HepG2 (cell line): Measurements from ENCODE around the gene OPN1LW. TPM values are rescaled to one million over a fixed set of nuclear protein-coding genes. Genes with fewer than 3 reads are reported as not detected.

Experiments
- ATAC-seq: fragments of 200-7000 bp; cut with Tn5 transposase; 3 replicates; pipeline ENCODE4 v1.9.1; 2020; ENCODE audit warnings: mild to moderate bottlenecking, moderate library complexity
- BruUV-seq: library from RNA; stranded (reverse); fragments of 400-500 nt; replicated peaks from 2 replicates; lab custom pipeline; 2021; lab: Mats Ljungman, UMichigan
- CTCF ChIA-PET: fragments of 300-600 bp; formaldehyde crosslinking; extraction: SDS; loops from one replicate; lab custom pipeline; 2021; ENCODE audit warnings: low total read pairs, inconsistent platforms, low intra/inter-chr PET ratio; lab: Yijun Ruan, JAX
- POLR2A ChIA-PET: fragments of 350-600 bp; sonication (Branson Sonifier 250); formaldehyde crosslinking; loops from one replicate; lab custom pipeline; 2020; ENCODE audit warnings: antibody characterized with exemption, inconsistent platforms; lab: Yijun Ruan, JAX
- DNase-seq: peaks from one replicate; pipeline ENCODE4 v3.0.0-alpha.2; 2015; ENCODE audit warnings: low spot score
- FAIRE-seq: peaks from 3 replicates; lab custom pipeline; 2011; peaks lifted over from hg19 to GRCh38; lab: Jason Lieb, UNC
- H2AFZ ChIP-seq: one replicate; pipeline ENCODE4 v1.6.1; 2011; ENCODE audit warnings: low read length, inconsistent platforms
- H3K27ac ChIP-seq: fragments of 300-600 bp; 3 replicates; pipeline ENCODE4 v1.8.0; 2011; ENCODE audit warnings: mixed run types, mild to moderate bottlenecking, mixed read lengths, low read length, inconsistent platforms; ENCODE audit not compliant: insufficient read depth; ENCODE audit errors: extremely low read length
- H3K27me3 ChIP-seq, 2 experiments: fragments of 200-600 bp in 1 of 2; 2 replicates in 1 of 2; 3 replicates in 1 of 2; pipeline versions ENCODE4 v1.6.0 to v1.8.0; 2011; ENCODE audit warnings: low read length in 2 of 2, mild to moderate bottlenecking in 2 of 2, moderate library complexity in 2 of 2, inconsistent platforms in 1 of 2; ENCODE audit not compliant: insufficient read depth in 2 of 2, control insufficient read depth in 1 of 2
- H3K36me3 ChIP-seq, 2 experiments: fragments of 200-600 bp in 1 of 2; replicated peaks in 1 of 2; 2 replicates in 1 of 2; 3 replicates in 1 of 2; pipeline versions ENCODE4 v1.5.1 to v1.8.0; 2011; ENCODE audit warnings: low read length in 2 of 2, inconsistent platforms in 1 of 2; ENCODE audit not compliant: insufficient read depth in 2 of 2, control insufficient read depth in 1 of 2
- H3K4me1 ChIP-seq: 2 replicates; pipeline ENCODE4 v1.5.1; 2012; ENCODE audit warnings: low read length, inconsistent platforms; ENCODE audit not compliant: insufficient read depth
- H3K4me2 ChIP-seq: 2 replicates; pipeline ENCODE4 v1.6.0; 2011; ENCODE audit warnings: low read depth, low read length, inconsistent platforms
- H3K4me3 ChIP-seq, 3 experiments: fragments of 200-600 bp in 1 of 3; sonication (generic), shearing (Covaris generic) in 1 of 3; replicated peaks in 1 of 3; 2 replicates each; pipeline ENCODE4 v1.5.1; 2011 to 2016; ENCODE audit warnings: low read length in 3 of 3, inconsistent platforms in 2 of 3, low read depth in 2 of 3, mild to moderate bottlenecking in 2 of 3, control low read depth in 1 of 3, mixed read lengths in 1 of 3; ENCODE audit not compliant: insufficient read depth in 1 of 3
- H3K79me2 ChIP-seq: one replicate; pipeline ENCODE4 v1.6.1; 2011; ENCODE audit warnings: low read length, inconsistent platforms; ENCODE audit not compliant: insufficient read depth
- H3K9ac ChIP-seq: 2 replicates; pipeline ENCODE4 v1.6.0; 2011; ENCODE audit warnings: mild to moderate bottlenecking, low read depth, low read length, inconsistent platforms; ENCODE audit not compliant: insufficient read depth
- H3K9me3 ChIP-seq: 2 replicates; pipeline ENCODE4 v1.5.1; 2012; ENCODE audit warnings: mild to moderate bottlenecking, low read length
- H4K20me1 ChIP-seq: 2 replicates; pipeline ENCODE4 v1.6.0; 2011; ENCODE audit warnings: inconsistent platforms, mild to moderate bottlenecking, low read length, moderate library complexity; ENCODE audit not compliant: insufficient read depth
- CHD4 ChIP-seq: fragments of 200-600 bp; sonication (generic); IDR thresholded peaks from 2 replicates; pipeline ENCODE4 v1.7.0; 2017; ENCODE audit warnings: mild to moderate bottlenecking, low read length, borderline replicate concordance
- EP300 ChIP-seq, 3 experiments: sonication (generic) in 1 of 3; formaldehyde crosslinking in 1 of 3; IDR thresholded peaks; 2 replicates each; pipeline versions ENCODE4 v1.5.1 to v1.6.1; 2011 to 2020; ENCODE audit warnings: low read depth in 2 of 3, low read length in 2 of 3, borderline replicate concordance in 1 of 3, improper control_type of control experiment in 1 of 3, mild to moderate bottlenecking in 1 of 3, missing genetic modification reagents in 1 of 3, moderate library complexity in 1 of 3
- GZF1 ChIP-seq: sonication (generic); formaldehyde crosslinking; IDR thresholded peaks from 2 replicates; pipeline ENCODE4 v1.5.1; 2020; ENCODE audit warnings: mild to moderate bottlenecking, missing genetic modification reagents
- HNF4G ChIP-seq, 2 experiments: sonication (generic) in 1 of 2; formaldehyde crosslinking in 1 of 2; IDR thresholded peaks; 2 replicates each; pipeline versions ENCODE4 v1.4.0 to v1.6.1; 2011 to 2020; ENCODE audit warnings: borderline replicate concordance in 2 of 2, low read depth in 2 of 2, mild to moderate bottlenecking in 2 of 2, low read length in 1 of 2, missing genetic modification reagents in 1 of 2, moderate library complexity in 1 of 2
- JUN ChIP-seq: sonication (generic); formaldehyde crosslinking; IDR thresholded peaks from 2 replicates; pipeline ENCODE4 v1.4.0; 2020; ENCODE audit warnings: mild to moderate bottlenecking, missing genetic modification reagents
- LCORL ChIP-seq, 2 experiments: fragments of 450-650 bp in 1 of 2; sonication (generic) in 1 of 2; formaldehyde crosslinking in 1 of 2; IDR thresholded peaks; 2 replicates each; pipeline versions ENCODE4 v1.5.0 to v1.6.1; 2017 to 2020; ENCODE audit warnings: antibody characterized with exemption in 1 of 2, missing genetic modification reagents in 1 of 2
- MED1 ChIP-seq: sonication (generic); formaldehyde crosslinking; IDR thresholded peaks from 2 replicates; pipeline ENCODE4 v1.4.0; 2020; ENCODE audit warnings: missing genetic modification reagents
- MXD4 ChIP-seq: IDR thresholded peaks from 2 replicates; pipeline ENCODE4 v1.6.1; 2016; ENCODE audit warnings: mild to moderate bottlenecking, missing biosample characterization, missing genetic modification reagents
- MYPOP ChIP-seq: sonication (generic); formaldehyde crosslinking; IDR thresholded peaks from 2 replicates; pipeline ENCODE4 v1.8.1; 2023; ENCODE audit warnings: mild to moderate bottlenecking, moderate library complexity, missing genetic modification reagents
- MZF1 ChIP-seq: sonication (generic); formaldehyde crosslinking; IDR thresholded peaks from 2 replicates; pipeline ENCODE4 v1.8.1; 2023; ENCODE audit warnings: mild to moderate bottlenecking, missing genetic modification reagents, borderline replicate concordance
- NFYC ChIP-seq: IDR thresholded peaks from 2 replicates; pipeline ENCODE4 v1.6.1; 2016; ENCODE audit warnings: missing genetic modification reagents, missing compliant biosample characterization
- POLR2AphosphoS2 ChIP-seq: IDR thresholded peaks from 2 replicates; pipeline ENCODE4 v1.6.1; 2011; ENCODE audit warnings: low read depth, low read length, improper control_type of control experiment
- SP5 ChIP-seq: IDR thresholded peaks from 2 replicates; pipeline ENCODE4 v1.6.1; 2016; ENCODE audit warnings: low read depth, borderline replicate concordance
- SRY ChIP-seq: sonication (generic); formaldehyde crosslinking; IDR thresholded peaks from 2 replicates; pipeline ENCODE4 v1.8.0; 2022; ENCODE audit warnings: mild to moderate bottlenecking, missing genetic modification reagents
- TFAP4 ChIP-seq: sonication (generic); IDR thresholded peaks from 2 replicates; pipeline ENCODE4 v1.6.1; 2016; ENCODE audit warnings: low read depth, borderline replicate concordance
- ZNF34 ChIP-seq: sonication (generic); formaldehyde crosslinking; IDR thresholded peaks from 2 replicates; pipeline ENCODE4 v1.4.0; 2020; ENCODE audit warnings: mild to moderate bottlenecking, missing genetic modification reagents, borderline replicate concordance
- ZNF781 ChIP-seq: sonication (generic); formaldehyde crosslinking; IDR thresholded peaks from 2 replicates; pipeline ENCODE4 v1.5.1; 2020; ENCODE audit warnings: borderline replicate concordance, mild to moderate bottlenecking, missing genetic modification reagents; ENCODE audit errors: not compliant biosample characterization
- WGBS: methylation state at CpG from one replicate; pipeline ENCODE4 v1.1.6; 2017; ENCODE audit warnings: low lambda C conversion rate; 5-methylcytosine and 5-hydroxymethylcytosine counted together
- in situ Hi-C: cut with HindIII; loops from 2 replicates; pipeline ENCODE4 v1.10.0; 2017; ENCODE audit warnings: low pct_unique_long_range_greater_than_20kb; ENCODE audit not compliant: extremely low pct_ligation_motif_present
- intact Hi-C: fragments of 100-400 bp; cut with micrococcal nuclease; formaldehyde crosslinking; loops from one replicate; pipeline ENCODE4 v1.10.0; 2022; ENCODE audit not compliant: unreplicated experiment
- polyA plus RNA-seq, 8 experiments: library from polyadenylated mRNA; depleted of rRNA in 3 of 8; stranded (reverse) in 7 of 8; unstranded in 1 of 8; fragments of >200 nt; fragmentation: Illumina TruSeq in 4 of 8; extraction: Trizol in 4 of 8; gene quantifications; 2 replicates each; pipeline versions ENCODE4 v1.2.1 to v1.2.3, GENCODE V29; 2011 to 2016; ENCODE audit warnings: low read depth in 4 of 8, missing spikeins in 1 of 8, mixed read lengths in 1 of 8; ENCODE audit not compliant: insufficient read depth in 1 of 8
- total RNA-seq, 5 experiments: library from RNA; depleted of rRNA; stranded (reverse); fragments of >200 nt; fragmentation: Illumina TruSeq; extraction: Trizol; gene quantifications; 2 replicates each; pipeline ENCODE4 v1.2.3, GENCODE V29; 2016; ENCODE audit warnings: low read depth in 1 of 5
- TF ChIP-seq, protein P1 (sequence below): sonication (generic); formaldehyde crosslinking; IDR thresholded peaks from 2 replicates; pipeline ENCODE4 v1.8.1; 2023; ENCODE audit warnings: mild to moderate bottlenecking, missing genetic modification reagents
- TF ChIP-seq, protein P2 (sequence below): sonication (generic); formaldehyde crosslinking; IDR thresholded peaks from 2 replicates; pipeline ENCODE4 v1.9.0; 2021; ENCODE audit warnings: missing genetic modification reagents, mild to moderate bottlenecking, borderline replicate concordance

OPN1LW gene
- total and polyA plus RNA-seq, 2 of the 13 experiments (the other 11 are each of a cell fraction or from before 2014, with no cell fraction given), result not detected

DNA sequence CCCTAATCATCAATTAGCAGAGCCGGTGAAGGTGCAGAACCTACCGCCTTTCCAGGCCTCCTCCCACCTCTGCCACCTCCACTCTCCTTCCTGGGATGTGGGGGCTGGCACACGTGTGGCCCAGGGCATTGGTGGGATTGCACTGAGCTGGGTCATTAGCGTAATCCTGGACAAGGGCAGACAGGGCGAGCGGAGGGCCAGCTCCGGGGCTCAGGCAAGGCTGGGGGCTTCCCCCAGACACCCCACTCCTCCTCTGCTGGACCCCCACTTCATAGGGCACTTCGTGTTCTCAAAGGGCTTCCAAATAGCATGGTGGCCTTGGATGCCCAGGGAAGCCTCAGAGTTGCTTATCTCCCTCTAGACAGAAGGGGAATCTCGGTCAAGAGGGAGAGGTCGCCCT is 3.3 kb upstream of the OPN1LW start (continued):
- TF ChIP-seq, protein P1, sequence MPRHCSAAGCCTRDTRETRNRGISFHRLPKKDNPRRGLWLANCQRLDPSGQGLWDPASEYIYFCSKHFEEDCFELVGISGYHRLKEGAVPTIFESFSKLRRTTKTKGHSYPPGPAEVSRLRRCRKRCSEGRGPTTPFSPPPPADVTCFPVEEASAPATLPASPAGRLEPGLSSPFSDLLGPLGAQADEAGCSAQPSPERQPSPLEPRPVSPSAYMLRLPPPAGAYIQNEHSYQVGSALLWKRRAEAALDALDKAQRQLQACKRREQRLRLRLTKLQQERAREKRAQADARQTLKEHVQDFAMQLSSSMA (CRISPR knock-in tag), result no peak
- no peak for TF ChIP-seq TFAP4
- no peak for TF ChIP-seq SRY (CRISPR knock-in tag)
- no peak for TF ChIP-seq SP5 (CRISPR knock-in tag)
- TF ChIP-seq POLR2AphosphoS2, result no peak
- no peak for TF ChIP-seq GZF1 (CRISPR knock-in tag)
- no peak for TF ChIP-seq CHD4
- TF ChIP-seq MYPOP, result no peak

GRCh38 chrX:154142386-154142785 is 1.7 kb upstream of the OPN1LW start:
- no peak for ATAC-seq
- ChIA-PET CTCF (no interaction called here), POLR2A (no interaction called here)
- Histone ChIP-seq H3K36me3 (no peaks in the 10 kb centered on the region), H3K4me2 (no peak overlapping the region), H3K9ac (no peak overlapping the region), H3K9me3 (no peaks in the 10 kb centered on the region), H3K4me3 (no peak overlapping the region), H2AFZ (no peak overlapping the region), H3K27ac (no peak overlapping the region), H3K27me3 (no peaks in the 10 kb centered on the region; a peak in 1 of 5 replicates), H3K4me1 (peaks cover 25% of the 10 kb centered on the region), H3K79me2 (no peaks in the 10 kb centered on the region), H4K20me1 (no peaks in the 10 kb centered on the region)
- no TSS peak for BruUV-seq
- DNase-seq, result no peak
- intact Hi-C loops, result no loop called here
- FAIRE-seq, result no peak
- in situ Hi-C loops, result no loop called here
- 66% methylated on average over 8 of the region's 8 CpGs for WGBS
- no peak for TF ChIP-seq MED1 (CRISPR knock-in tag)
- no peak for TF ChIP-seq EP300 (IDR thresholded peaks at IDR 0.05; ENCODE audit: low read depth in 2 of 2, low read length in 2 of 2)
- no peak for TF ChIP-seq EP300 (CRISPR knock-in tag; IDR thresholded peaks at IDR 0.05; ENCODE audit: borderline replicate concordance)
- TF ChIP-seq HNF4G (IDR thresholded peaks at IDR 0.05; ENCODE audit: borderline replicate concordance, low read depth, low read length), result no peak
- TF ChIP-seq HNF4G (CRISPR knock-in tag; IDR thresholded peaks at IDR 0.05; ENCODE audit: borderline replicate concordance, low read depth), result no peak
- TF ChIP-seq NFYC (CRISPR knock-in tag), result no peak
- TF ChIP-seq ZNF34 (CRISPR knock-in tag), result no peak
- TF ChIP-seq LCORL (IDR thresholded peaks at IDR 0.05), result no peak
- TF ChIP-seq LCORL (CRISPR knock-in tag; IDR thresholded peaks at IDR 0.05), result no peak
- TF ChIP-seq MXD4 (CRISPR knock-in tag), result no peak
- no peak for TF ChIP-seq JUN
- TF ChIP-seq, protein P2, sequence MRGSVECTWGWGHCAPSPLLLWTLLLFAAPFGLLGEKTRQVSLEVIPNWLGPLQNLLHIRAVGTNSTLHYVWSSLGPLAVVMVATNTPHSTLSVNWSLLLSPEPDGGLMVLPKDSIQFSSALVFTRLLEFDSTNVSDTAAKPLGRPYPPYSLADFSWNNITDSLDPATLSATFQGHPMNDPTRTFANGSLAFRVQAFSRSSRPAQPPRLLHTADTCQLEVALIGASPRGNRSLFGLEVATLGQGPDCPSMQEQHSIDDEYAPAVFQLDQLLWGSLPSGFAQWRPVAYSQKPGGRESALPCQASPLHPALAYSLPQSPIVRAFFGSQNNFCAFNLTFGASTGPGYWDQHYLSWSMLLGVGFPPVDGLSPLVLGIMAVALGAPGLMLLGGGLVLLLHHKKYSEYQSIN (CRISPR knock-in tag), result no peak
- no peak for TF ChIP-seq ZNF781 (CRISPR knock-in tag)
- no peak for TF ChIP-seq MZF1 (CRISPR knock-in tag)
- TF ChIP-seq, protein P1 (CRISPR knock-in tag), result no peak
